GM12891 (cell line): Measurements from ENCODE around the gene NCKAP5.

ENCODE experiments used
- DNase-seq: peaks from one replicate; pipeline ENCODE4 v3.0.0; 2011; ENCODE audit warnings: low spot score; ENCODE audit not compliant: insufficient read length
- FAIRE-seq: peaks from 2 replicates; lab custom pipeline; 2011; peaks lifted over from hg19 to GRCh38; lab: Jason Lieb, UNC
- PAX5 ChIP-seq: IDR thresholded peaks from 2 replicates; pipeline ENCODE4 v1.6.1; 2011; ENCODE audit warnings: low read length, moderate library complexity, mild to moderate bottlenecking; ENCODE audit not compliant: insufficient read depth, severe bottlenecking
- POLR2A ChIP-seq: IDR thresholded peaks from 2 replicates; pipeline ENCODE4 v1.6.1; 2011; ENCODE audit warnings: low read depth, low read length, control low read depth
- POLR2AphosphoS5 ChIP-seq: IDR thresholded peaks from 2 replicates; pipeline ENCODE4 v1.6.1; 2011; ENCODE audit warnings: low read depth, low read length, control low read depth
- POU2F2 ChIP-seq: IDR thresholded peaks from 2 replicates; pipeline ENCODE4 v1.6.1; 2011; ENCODE audit warnings: low read depth, mild to moderate bottlenecking, control low read depth, low read length, moderate library complexity
- SPI1 ChIP-seq: IDR thresholded peaks from 2 replicates; pipeline ENCODE4 v1.6.1; 2011; ENCODE audit warnings: low read depth, low read length, control low read depth
- TAF1 ChIP-seq: IDR thresholded peaks from 2 replicates; pipeline ENCODE4 v1.6.1; 2011; ENCODE audit warnings: low read depth, low read length, control low read depth

NCKAP5 gene

DNA sequence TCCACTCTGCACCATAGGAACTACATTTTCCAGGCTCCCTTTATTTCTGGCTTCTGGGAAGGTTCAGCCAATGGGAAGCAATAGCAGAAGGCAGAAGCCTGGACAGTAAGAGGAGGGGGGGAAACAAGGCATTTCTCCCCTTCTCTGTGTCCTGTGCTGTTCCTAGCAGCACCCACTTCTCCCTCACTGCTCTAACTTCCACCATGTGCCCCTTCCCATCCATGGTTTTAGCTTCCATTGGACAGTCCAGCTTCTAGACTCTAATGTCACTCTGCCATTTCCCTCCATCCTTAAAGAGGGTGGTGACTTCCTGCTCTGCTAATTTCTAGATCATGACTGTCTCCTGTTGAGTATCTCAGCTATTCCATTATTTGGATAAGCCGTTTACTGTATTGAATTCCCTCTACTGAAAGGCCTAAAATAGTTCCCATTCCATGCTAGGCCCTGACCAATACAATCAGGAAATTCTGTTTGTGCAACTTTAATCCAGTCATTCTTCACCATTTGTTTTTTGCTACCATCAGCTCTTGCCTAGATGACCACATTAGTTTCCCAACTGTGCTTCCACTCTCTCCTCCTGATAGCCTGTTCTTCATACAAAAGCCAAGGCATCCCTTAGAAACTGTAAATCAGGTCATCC, 877.5 kb downstream of the NCKAP5 start:
- DNase-seq (no peak), FAIRE-seq (no peak)
- TF ChIP-seq POLR2AphosphoS5, result no peak
- TF ChIP-seq TAF1, result no peak
- no peak for TF ChIP-seq POU2F2
- TF ChIP-seq POLR2A, result no peak
- no peak for TF ChIP-seq PAX5
- no peak for TF ChIP-seq SPI1

DNA sequence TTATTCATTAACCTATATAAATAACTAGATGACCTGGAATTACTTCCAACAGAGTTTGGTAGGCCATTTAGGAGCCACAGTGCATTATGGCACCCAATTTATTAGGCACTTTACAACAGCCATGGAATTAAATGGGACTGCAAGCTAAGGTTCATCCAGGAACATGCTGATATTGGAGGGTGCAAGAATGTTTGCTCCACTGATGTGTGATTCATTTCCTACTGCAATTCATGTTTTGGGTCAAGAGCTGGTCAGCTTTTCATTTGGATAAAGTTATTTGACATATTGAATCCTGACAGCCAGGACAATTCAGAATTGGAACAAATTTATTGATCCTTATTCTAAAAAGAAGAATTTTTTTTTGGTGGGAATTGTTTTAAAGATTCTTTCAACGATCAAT, 886.5 kb downstream of the NCKAP5 start:
- FAIRE-seq, result no peak
- DNase-seq, result no peak
- TF ChIP-seq PAX5, result no peak
- TF ChIP-seq POU2F2, result no peak
- no peak for TF ChIP-seq POLR2A
- TF ChIP-seq POLR2AphosphoS5, result no peak
- no peak for TF ChIP-seq TAF1
- no peak for TF ChIP-seq SPI1

DNA sequence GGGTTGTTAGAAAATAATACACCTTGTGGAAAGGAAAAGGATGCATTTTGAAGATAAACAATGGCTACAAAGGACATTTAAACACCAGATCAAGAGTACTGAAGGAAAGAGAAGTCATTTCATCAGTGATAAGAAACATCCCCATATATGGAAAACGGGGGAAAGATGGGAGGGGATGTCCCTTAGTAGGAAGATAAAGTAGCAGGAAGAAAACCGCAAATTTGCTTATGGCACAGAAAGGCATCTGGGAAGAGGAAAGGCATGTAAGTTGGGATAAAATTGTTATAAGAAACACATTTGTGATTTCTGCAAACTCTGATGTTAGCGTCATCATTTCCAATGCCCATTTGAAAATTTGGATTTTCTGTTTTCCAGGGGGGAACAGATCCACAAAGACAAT, 887.7 kb downstream of the NCKAP5 start:
- TF ChIP-seq PAX5, result no peak
- no peak for TF ChIP-seq SPI1
- no peak for TF ChIP-seq POLR2AphosphoS5
- no peak for TF ChIP-seq POU2F2
- DNase-seq (no peak), FAIRE-seq (no peak)

GRCh38 chr2:132678483-132678882, 889.8 kb downstream of the NCKAP5 start:
- TF ChIP-seq PAX5 (no peak), POLR2AphosphoS5 (no peak), TAF1 (no peak), POLR2A (no peak), POU2F2 (no peak), SPI1 (no peak)
- no peak for DNase-seq
- FAIRE-seq, result no peak

GRCh38 chr2:132677661-132678060, 890.6 kb downstream of the NCKAP5 start:
- TF ChIP-seq POLR2A (no peak), SPI1 (no peak), POU2F2 (no peak), TAF1 (no peak), POLR2AphosphoS5 (no peak), PAX5 (no peak)
- no peak for FAIRE-seq

DNA sequence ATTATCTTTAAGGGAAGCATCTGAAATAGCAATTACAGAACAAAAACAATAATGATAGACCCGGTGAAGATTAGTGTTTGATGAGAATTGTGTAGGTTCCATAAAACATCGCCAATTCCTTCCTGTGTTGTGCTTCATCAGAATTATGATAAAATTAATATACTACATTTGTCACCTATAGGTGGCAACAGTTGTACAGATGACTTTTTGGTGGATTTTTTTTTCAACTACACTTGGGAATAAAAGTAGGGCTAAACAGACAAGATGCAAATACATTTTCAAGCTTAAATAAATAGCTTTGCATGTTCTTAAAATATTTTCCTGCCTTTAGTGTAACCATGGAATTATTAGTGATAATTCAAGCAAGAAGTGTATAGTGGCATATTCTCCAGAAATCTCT, 891.3 kb downstream of the NCKAP5 start:
- DNase-seq (no peak), FAIRE-seq (no peak)
- TF ChIP-seq POLR2A (no peak), POU2F2 (no peak), POLR2AphosphoS5 (no peak), TAF1 (no peak), PAX5 (no peak), SPI1 (no peak)

More at GRCh38 chr2:132677661-132678060, 890.6 kb downstream of the NCKAP5 start:
- DNase-seq, result no peak

GRCh38 chr2:132671151-132671835, 897.0 kb downstream of the NCKAP5 start:
- no peak for TF ChIP-seq POLR2A
- no peak for TF ChIP-seq SPI1
- TF ChIP-seq POU2F2, result no peak
- no peak for TF ChIP-seq POLR2AphosphoS5
- no peak for TF ChIP-seq PAX5
- no peak for DNase-seq
- FAIRE-seq, result no peak

- DNase-seq (no peak), FAIRE-seq (no peak)
- TF ChIP-seq POLR2A (no peak), SPI1 (no peak), POU2F2 (no peak), PAX5 (no peak), POLR2AphosphoS5 (no peak), TAF1 (no peak)
These were observed 897.6 kb downstream of the NCKAP5 start for GRCh38 chr2:132670496-132671150.

DNA sequence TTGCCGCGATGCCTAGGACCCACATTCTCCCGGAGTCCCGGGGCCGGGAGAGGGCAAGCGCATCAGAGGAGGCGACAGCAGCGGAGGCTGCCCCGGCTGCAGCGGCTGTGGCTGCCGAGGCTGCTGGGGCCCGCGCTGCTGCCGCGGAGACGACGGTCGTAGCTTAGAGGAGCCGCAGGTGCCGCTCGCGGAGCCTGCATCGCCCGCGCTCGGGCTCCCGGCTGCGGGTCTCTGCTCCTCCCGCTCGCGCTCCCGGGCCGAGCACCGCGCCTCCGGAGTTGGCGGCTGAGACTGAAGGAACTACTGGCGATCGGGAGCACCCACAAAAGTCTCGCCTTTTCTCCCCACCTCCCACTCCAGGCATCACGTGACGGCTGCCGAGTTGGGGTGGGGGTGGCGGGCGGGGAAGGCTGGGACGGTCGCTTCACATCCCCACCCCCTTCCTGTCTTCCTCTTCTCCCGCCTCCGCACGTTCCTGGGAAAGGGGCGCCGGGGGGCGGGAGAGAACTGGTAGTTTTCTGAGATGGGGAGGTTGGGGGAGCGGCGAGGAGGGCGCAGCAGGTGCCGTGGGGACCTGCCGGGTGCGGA, 898.3 kb downstream of the NCKAP5 start, which contains the start of gene LYPD1:
Gene LYPD1, minus strand, starts transcription at position 298 of the 588 bp plus-strand sequence. Its CDS starts 273 bp downstream, at position 25.
- no peak for DNase-seq
- TF ChIP-seq POLR2A (no peak), POLR2AphosphoS5 (no peak), TAF1 (no peak), POU2F2 (no peak), PAX5 (no peak), SPI1 (no peak)
- FAIRE-seq, result no peak
